Smooth muscle cell (in vitro differentiated cells): ENCODE results near the gene ARHGAP26. TPM values are rescaled to one million over a fixed set of nuclear protein-coding genes. Genes with fewer than 3 reads are reported as not detected.

Experiments used
- DNase-seq: peaks from one replicate; lab custom pipeline; 2025; ENCODE audit not compliant: unreplicated experiment; lab: John Stamatoyannopoulos, UW
- H2AFZ ChIP-seq: fragments of 200-600 bp; sonication (generic); 2 replicates; pipeline ENCODE4 v1.6.0; 2016; ENCODE audit warnings: antibody characterized with exemption, low read depth, mild to moderate bottlenecking
- H3F3A ChIP-seq: fragments of 200-600 bp; sonication (generic); 2 replicates; pipeline ENCODE4 v1.6.0; 2017; ENCODE audit warnings: antibody characterized with exemption, low read depth
- H3K27ac ChIP-seq: fragments of 200-600 bp; sonication (generic); 2 replicates; pipeline ENCODE4 v1.5.1; 2016; ENCODE audit warnings: low read depth, mild to moderate bottlenecking
- H3K27me3 ChIP-seq: fragments of 200-600 bp; sonication (generic); 2 replicates; pipeline ENCODE4 v1.6.1; 2016; ENCODE audit warnings: low read depth, mild to moderate bottlenecking
- H3K36me3 ChIP-seq: fragments of 200-600 bp; sonication (generic); 2 replicates; pipeline ENCODE4 v1.5.1; 2016; ENCODE audit warnings: low read depth
- H3K4me1 ChIP-seq: fragments of 200-600 bp; sonication (generic); 2 replicates; pipeline ENCODE4 v1.5.1; 2016; ENCODE audit warnings: low read depth
- H3K4me2 ChIP-seq: fragments of 200-600 bp; sonication (generic); 2 replicates; pipeline ENCODE4 v1.6.0; 2016; ENCODE audit warnings: mild to moderate bottlenecking
- H3K4me3 ChIP-seq: fragments of 200-600 bp; sonication (generic); 2 replicates; pipeline ENCODE4 v1.5.1; 2016; ENCODE audit warnings: mild to moderate bottlenecking
- H3K79me2 ChIP-seq: fragments of 200-600 bp; sonication (generic); 2 replicates; pipeline ENCODE4 v1.6.0; 2016; ENCODE audit warnings: low read depth, mild to moderate bottlenecking
- H3K9ac ChIP-seq: fragments of 200-600 bp; sonication (generic); 2 replicates; pipeline ENCODE4 v1.6.0; 2016; ENCODE audit warnings: low read depth
- H3K9me3 ChIP-seq: fragments of 200-600 bp; sonication (generic); replicated peaks from 2 replicates; pipeline ENCODE4 v1.5.1; 2016; ENCODE audit warnings: low read depth
- H4K20me1 ChIP-seq: fragments of 200-600 bp; sonication (generic); 2 replicates; pipeline ENCODE4 v1.6.0; 2016; ENCODE audit warnings: low read depth
- CTCF ChIP-seq: fragments of 200-600 bp; sonication (generic); IDR thresholded peaks from 2 replicates; pipeline ENCODE4 v1.5.1; 2017; ENCODE audit warnings: borderline replicate concordance, mild to moderate bottlenecking, antibody characterized with exemption; ENCODE audit not compliant: insufficient read depth, poor library complexity, severe bottlenecking
- WGBS: methylation state at CpG from one replicate; pipeline ENCODE4 v1.1.7; 2016; ENCODE audit warnings: low lambda C conversion rate; 5-methylcytosine and 5-hydroxymethylcytosine counted together
- polyA plus RNA-seq: library from polyadenylated mRNA; unstranded; fragments of >200 nt; fragmentation: Nextera tagmentation; extraction: Ambion mirVana; gene quantifications from 2 replicates; pipeline ENCODE4 v1.2.1, GENCODE V29; 2016
- total RNA-seq: library from RNA; depleted of rRNA; stranded (reverse); fragments of >200 nt; gene quantifications from 2 replicates; pipeline ENCODE4 v1.2.3, GENCODE V29; 2014

The ARHGAP26 gene
- total and polyA plus RNA-seq, 2 experiments from 2014 or later: 2.2 to 5.1 TPM

- Histone ChIP-seq H3K27ac (peak overlapping the region; percentile 73), H3F3A (no peaks in the 10 kb centered on the region), H2AFZ (peak overlapping the region; percentile 34), H3K4me3 (no peak overlapping the region), H3K4me2 (no peak overlapping the region), H3K9me3 (no peaks in the 10 kb centered on the region), H4K20me1 (no peaks in the 10 kb centered on the region), H3K36me3 (no peaks in the 10 kb centered on the region), H3K79me2 (no peaks in the 10 kb centered on the region), H3K27me3 (no peaks in the 10 kb centered on the region), H3K9ac (no peak overlapping the region), H3K4me1 (peaks cover 3% of the 10 kb centered on the region)
- no peak for DNase-seq
- WGBS: 68% methylated on average over 3 of the region's 3 CpGs
- TF ChIP-seq CTCF: no peak
These were observed 465.2 kb downstream of the ARHGAP26 start for GRCh38 chr5:143235423-143235822.

GRCh38 chr5:143236682-143237081 lies 466.5 kb downstream of the ARHGAP26 start:
- WGBS: 87% methylated on average over 2 of the region's 2 CpGs
- no peak overlapping the region for H3K27ac ChIP-seq
- no peak overlapping the region for H3K4me3 ChIP-seq
- H3F3A ChIP-seq: no peaks in the 10 kb centered on the region
- H3K4me1 ChIP-seq: peaks cover 3% of the 10 kb centered on the region
- no peaks in the 10 kb centered on the region for H3K79me2 ChIP-seq
- TF ChIP-seq CTCF: no peak
- H3K9me3 ChIP-seq: no peaks in the 10 kb centered on the region
- H3K36me3 ChIP-seq: no peaks in the 10 kb centered on the region
- no peaks in the 10 kb centered on the region for H4K20me1 ChIP-seq
- DNase-seq: no peak
- no peak overlapping the region for H3K4me2 ChIP-seq
- H3K9ac ChIP-seq: no peak overlapping the region
- no peaks in the 10 kb centered on the region for H3K27me3 ChIP-seq
- H2AFZ ChIP-seq: no peak overlapping the region

GRCh38 chr5:143237664-143238063 lies 467.5 kb downstream of the ARHGAP26 start:
- no peak overlapping the region for H3K4me2 ChIP-seq
- WGBS: 94% methylated on average over 10 of the region's 10 CpGs
- TF ChIP-seq CTCF: no peak
- H3K4me1 ChIP-seq: peaks cover 9% of the 10 kb centered on the region
- no peaks in the 10 kb centered on the region for H3K9me3 ChIP-seq
- no peaks in the 10 kb centered on the region for H3F3A ChIP-seq
- H3K27me3 ChIP-seq: no peaks in the 10 kb centered on the region
- H4K20me1 ChIP-seq: no peaks in the 10 kb centered on the region
- no peak overlapping the region for H2AFZ ChIP-seq
- no peaks in the 10 kb centered on the region for H3K79me2 ChIP-seq
- DNase-seq: no peak
- no peak overlapping the region for H3K4me3 ChIP-seq
- H3K36me3 ChIP-seq: no peaks in the 10 kb centered on the region
- H3K9ac ChIP-seq: no peak overlapping the region
- no peak overlapping the region for H3K27ac ChIP-seq

GRCh38 chr5:143238620-143239019 lies 468.4 kb downstream of the ARHGAP26 start:
- TF ChIP-seq CTCF: no peak
- Histone ChIP-seq H3K27ac (no peak overlapping the region), H2AFZ (no peak overlapping the region), H3K27me3 (no peaks in the 10 kb centered on the region), H3K4me3 (no peak overlapping the region), H4K20me1 (no peaks in the 10 kb centered on the region), H3K9me3 (no peaks in the 10 kb centered on the region), H3K79me2 (no peaks in the 10 kb centered on the region), H3K4me1 (peaks cover 9% of the 10 kb centered on the region), H3K36me3 (no peaks in the 10 kb centered on the region), H3K4me2 (no peak overlapping the region), H3K9ac (no peak overlapping the region), H3F3A (no peaks in the 10 kb centered on the region)
- DNase-seq: no peak
- WGBS: 90% methylated on average over 2 of the region's 2 CpGs
